ENCODE data around the gene ADGRA1.

DNA sequence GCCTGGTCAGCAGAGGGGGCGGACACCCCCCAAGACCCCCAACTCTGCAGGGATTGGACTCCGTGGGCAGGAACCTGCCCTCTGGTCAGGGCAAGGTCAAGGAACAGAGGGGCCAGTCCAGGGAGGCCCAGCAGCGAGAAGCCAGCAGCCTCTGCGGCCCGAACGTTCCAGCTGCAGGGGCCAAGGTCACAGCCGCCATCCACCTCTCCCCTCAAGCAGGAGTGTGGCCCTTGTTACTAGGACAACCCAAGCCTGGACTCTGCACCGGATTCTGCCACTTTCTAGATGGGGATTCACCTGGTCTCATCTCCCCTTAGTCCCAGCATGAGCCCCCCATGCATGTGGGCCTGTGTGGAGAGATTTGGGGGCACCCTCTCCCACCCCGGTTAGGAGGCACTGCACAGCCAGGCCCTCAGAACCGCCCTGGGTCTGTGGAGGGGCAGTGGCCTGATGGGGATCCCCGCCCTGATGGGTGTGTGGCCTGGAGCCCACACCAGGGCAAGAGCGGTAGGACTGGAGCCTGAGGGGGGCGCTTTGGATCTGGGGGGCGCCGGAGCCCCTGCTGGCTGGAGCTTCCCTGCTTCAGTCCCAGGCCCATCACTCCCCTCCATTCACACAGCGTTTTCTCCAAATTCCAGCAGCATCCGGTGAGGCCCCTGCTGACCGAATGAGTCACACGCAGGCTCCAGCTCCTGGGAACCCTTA, 18.1 kb downstream of the ADGRA1 start:
- TF ChIP-seq ZNF239 (tag by site-specific recombination; IDR thresholded peaks at IDR 0.05) (no peak), ZNF274 (IDR thresholded peaks at IDR 0.05; ENCODE audit: low read length) (no peak), ZNF274 (tag by site-specific recombination; IDR thresholded peaks at IDR 0.05; ENCODE audit: borderline replicate concordance) (no peak)
- TF ChIP-seq, protein P1, sequence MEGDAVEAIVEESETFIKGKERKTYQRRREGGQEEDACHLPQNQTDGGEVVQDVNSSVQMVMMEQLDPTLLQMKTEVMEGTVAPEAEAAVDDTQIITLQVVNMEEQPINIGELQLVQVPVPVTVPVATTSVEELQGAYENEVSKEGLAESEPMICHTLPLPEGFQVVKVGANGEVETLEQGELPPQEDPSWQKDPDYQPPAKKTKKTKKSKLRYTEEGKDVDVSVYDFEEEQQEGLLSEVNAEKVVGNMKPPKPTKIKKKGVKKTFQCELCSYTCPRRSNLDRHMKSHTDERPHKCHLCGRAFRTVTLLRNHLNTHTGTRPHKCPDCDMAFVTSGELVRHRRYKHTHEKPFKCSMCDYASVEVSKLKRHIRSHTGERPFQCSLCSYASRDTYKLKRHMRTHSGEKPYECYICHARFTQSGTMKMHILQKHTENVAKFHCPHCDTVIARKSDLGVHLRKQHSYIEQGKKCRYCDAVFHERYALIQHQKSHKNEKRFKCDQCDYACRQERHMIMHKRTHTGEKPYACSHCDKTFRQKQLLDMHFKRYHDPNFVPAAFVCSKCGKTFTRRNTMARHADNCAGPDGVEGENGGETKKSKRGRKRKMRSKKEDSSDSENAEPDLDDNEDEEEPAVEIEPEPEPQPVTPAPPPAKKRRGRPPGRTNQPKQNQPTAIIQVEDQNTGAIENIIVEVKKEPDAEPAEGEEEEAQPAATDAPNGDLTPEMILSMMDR (tag by site-specific recombination; IDR thresholded peaks at IDR 0.05) = no peak
